Measurements from ENCODE around the gene OTUD3. TPM values are rescaled to one million over a fixed set of nuclear protein-coding genes. Genes with fewer than 3 reads are reported as not detected.

Gene OTUD3
- total RNA-seq, 1 donor from 2014 or later: 7.1 TPM

GRCh38 chr1:19858893-19859292 lies 23.3 kb upstream of the OTUD3 start:
- Histone ChIP-seq H3K4me3 (ENCODE audit: low read depth, low read length) (no peak overlapping the region), H3K27me3 (ENCODE audit: control insufficient read depth, insufficient read depth, low read length) (no peaks in the 10 kb centered on the region), H3K36me3 (ENCODE audit: control insufficient read depth, insufficient read depth, low read length) (no peaks in the 10 kb centered on the region)
- FAIRE-seq: no peak
- no peak for TF ChIP-seq CTCF (IDR thresholded peaks at IDR 0.05; ENCODE audit: insufficient read depth, low read length, severe bottlenecking)
- DNase-seq (ENCODE audit: low read depth): no peak

- Histone ChIP-seq H3K4me3 (ENCODE audit: low read depth, low read length) (no peak overlapping the region), H3K36me3 (ENCODE audit: control insufficient read depth, insufficient read depth, low read length) (no peaks in the 10 kb centered on the region), H3K27me3 (ENCODE audit: control insufficient read depth, insufficient read depth, low read length) (no peaks in the 10 kb centered on the region)
- no peak for FAIRE-seq
- no peak for TF ChIP-seq CTCF (IDR thresholded peaks at IDR 0.05; ENCODE audit: insufficient read depth, low read length, severe bottlenecking)
- no peak for DNase-seq (ENCODE audit: low read depth)
Observed at GRCh38 chr1:19859876-19860275, 22.3 kb upstream of the OTUD3 start.

GRCh38 chr1:19860418-19860817 lies 21.8 kb upstream of the OTUD3 start:
- Histone ChIP-seq H3K27me3 (ENCODE audit: control insufficient read depth, insufficient read depth, low read length) (no peaks in the 10 kb centered on the region), H3K36me3 (ENCODE audit: control insufficient read depth, insufficient read depth, low read length) (no peaks in the 10 kb centered on the region), H3K4me3 (ENCODE audit: low read depth, low read length) (no peak overlapping the region)
- no peak for TF ChIP-seq CTCF (IDR thresholded peaks at IDR 0.05; ENCODE audit: insufficient read depth, low read length, severe bottlenecking)
- DNase-seq (ENCODE audit: low read depth) (no peak), FAIRE-seq (peak; percentile 28)

- FAIRE-seq: no peak
- H3K36me3 ChIP-seq (ENCODE audit: control insufficient read depth, insufficient read depth, low read length): no peaks in the 10 kb centered on the region
- H3K27me3 ChIP-seq (ENCODE audit: control insufficient read depth, insufficient read depth, low read length): no peaks in the 10 kb centered on the region
- peak; percentile 45 for DNase-seq (ENCODE audit: low read depth)
- TF ChIP-seq CTCF (IDR thresholded peaks at IDR 0.05; ENCODE audit: insufficient read depth, low read length, severe bottlenecking): no peak
- no peak overlapping the region for H3K4me3 ChIP-seq (ENCODE audit: low read depth, low read length)
Observed at GRCh38 chr1:19861034-19861433, 21.2 kb upstream of the OTUD3 start.

GRCh38 chr1:19861842-19862530 lies 20.2 kb upstream of the OTUD3 start:
- H3K27me3 ChIP-seq (ENCODE audit: control insufficient read depth, insufficient read depth, low read length): no peaks in the 10 kb centered on the region
- H3K36me3 ChIP-seq (ENCODE audit: control insufficient read depth, insufficient read depth, low read length): no peaks in the 10 kb centered on the region
- FAIRE-seq (no peak), DNase-seq (ENCODE audit: low read depth) (peak; percentile 37)
- no peak overlapping the region for H3K4me3 ChIP-seq (ENCODE audit: low read depth, low read length)
- TF ChIP-seq CTCF (IDR thresholded peaks at IDR 0.05; ENCODE audit: insufficient read depth, low read length, severe bottlenecking): no peak

GRCh38 chr1:19862944-19863343 lies 19.3 kb upstream of the OTUD3 start:
- H3K4me3 ChIP-seq (ENCODE audit: low read depth, low read length): no peak overlapping the region
- no peak for TF ChIP-seq CTCF (IDR thresholded peaks at IDR 0.05; ENCODE audit: insufficient read depth, low read length, severe bottlenecking)
- DNase-seq (ENCODE audit: low read depth) (no peak), FAIRE-seq (no peak)
- no peaks in the 10 kb centered on the region for H3K27me3 ChIP-seq (ENCODE audit: control insufficient read depth, insufficient read depth, low read length)
- no peaks in the 10 kb centered on the region for H3K36me3 ChIP-seq (ENCODE audit: control insufficient read depth, insufficient read depth, low read length)
